NCI-H2171 (cell line): Measurements from ENCODE around the gene MCM8.

Experiments used
- DNase-seq: peaks from one replicate; lab custom pipeline; 2025; lab: John Stamatoyannopoulos, UW

The MCM8 gene

DNA sequence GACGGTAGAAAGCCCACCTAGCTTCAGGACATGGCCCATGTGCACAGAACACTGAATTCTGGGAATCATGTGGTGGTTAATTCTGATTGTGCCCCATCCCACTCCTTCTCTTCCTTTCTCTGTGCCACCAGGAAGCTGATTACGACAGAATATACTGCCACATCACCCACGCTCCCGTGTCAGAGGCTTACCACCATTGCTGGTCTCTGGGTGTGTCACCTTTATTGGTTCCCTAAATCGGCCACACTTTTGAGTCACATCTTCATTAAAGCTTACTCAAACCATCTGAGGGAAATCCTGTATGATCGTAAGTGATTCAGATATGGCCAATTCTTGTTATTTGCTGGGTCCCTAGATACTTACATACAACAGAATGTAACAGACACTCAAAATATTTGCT is 3.2 kb upstream of the MCM8 start:
- no peak for DNase-seq

DNA sequence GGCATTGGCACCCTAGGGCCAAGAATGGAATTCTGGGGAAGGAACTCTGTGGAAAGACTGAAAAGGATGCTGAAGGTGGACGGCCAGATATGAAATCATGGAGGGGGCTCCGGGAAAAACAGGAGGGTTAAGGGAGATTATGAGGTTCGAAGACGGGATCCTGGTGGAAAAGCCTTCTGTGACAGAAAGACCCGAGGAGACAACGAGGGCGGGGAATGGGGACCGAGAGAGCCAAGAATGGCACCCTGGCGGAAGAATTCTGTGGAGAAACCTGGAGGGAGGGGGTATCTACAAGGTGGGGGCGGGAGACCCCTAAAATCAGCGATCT is 545 bp upstream of the MCM8 start:
- DNase-seq: no peak

DNA sequence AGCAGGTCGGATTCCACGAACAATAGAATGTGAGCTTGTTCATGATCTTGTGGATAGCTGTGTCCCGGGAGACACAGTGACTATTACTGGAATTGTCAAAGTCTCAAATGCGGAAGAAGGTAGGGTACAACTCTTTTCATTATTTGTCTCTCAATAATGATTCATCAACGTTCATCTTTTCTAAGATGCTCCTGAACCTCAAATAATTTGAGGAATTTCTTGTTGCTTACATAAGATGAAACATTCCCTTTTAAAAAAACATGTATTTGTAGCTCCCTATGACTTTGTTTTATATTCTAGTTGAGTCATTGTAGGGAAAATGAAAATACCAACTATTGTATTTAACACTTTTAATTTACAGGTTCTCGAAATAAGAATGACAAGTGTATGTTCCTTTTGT is 17.0 kb downstream of the MCM8 start:
- no peak for DNase-seq

DNA sequence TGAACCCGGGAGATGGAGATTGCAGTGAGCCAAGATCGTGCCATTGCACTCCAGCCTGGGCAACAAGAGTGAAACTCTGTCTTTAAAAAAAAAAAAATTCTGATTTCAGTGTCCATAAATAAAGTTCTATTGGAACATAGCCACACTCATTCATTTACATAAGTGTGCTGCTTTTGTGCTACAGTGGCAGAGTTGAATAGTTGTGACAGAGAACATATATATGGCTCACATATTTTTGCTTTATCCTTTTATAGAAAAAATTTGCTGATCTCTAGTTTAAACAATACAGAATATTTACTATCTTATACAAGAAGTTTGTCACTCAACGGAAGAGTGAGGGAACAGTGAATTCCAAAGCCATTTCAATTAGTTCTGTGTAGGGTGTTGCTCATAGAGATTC is 18.0 kb downstream of the MCM8 start:
- DNase-seq: no peak

DNA sequence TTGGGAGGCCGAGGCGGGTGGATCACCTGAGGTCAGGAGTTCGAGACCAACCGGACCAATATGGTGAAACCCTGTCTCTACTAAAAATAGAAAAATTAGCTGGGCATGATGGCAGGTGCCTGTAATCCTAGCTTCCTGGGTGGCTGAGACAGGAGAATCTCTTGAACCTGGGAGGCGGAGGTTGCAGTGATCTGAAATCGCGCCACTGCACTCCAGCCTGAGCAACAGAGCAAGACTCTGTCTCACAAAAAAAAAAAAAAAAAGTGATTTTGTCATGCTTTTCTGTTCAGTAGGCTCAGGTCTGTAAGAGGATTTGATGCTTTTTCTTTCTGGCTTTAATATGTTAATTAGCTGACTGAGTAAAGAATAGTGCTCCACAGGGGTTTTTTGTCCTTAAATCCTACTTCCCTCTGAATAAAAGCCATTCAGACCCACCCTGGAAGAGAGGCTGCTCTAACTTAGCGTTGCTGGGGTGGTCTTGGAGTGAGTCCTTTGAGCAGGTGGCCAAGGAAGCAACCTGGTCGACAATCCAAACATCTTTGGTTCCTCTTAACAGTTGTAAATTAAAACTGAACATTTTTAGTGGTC is 19.0 kb downstream of the MCM8 start:
- no peak for DNase-seq

DNA sequence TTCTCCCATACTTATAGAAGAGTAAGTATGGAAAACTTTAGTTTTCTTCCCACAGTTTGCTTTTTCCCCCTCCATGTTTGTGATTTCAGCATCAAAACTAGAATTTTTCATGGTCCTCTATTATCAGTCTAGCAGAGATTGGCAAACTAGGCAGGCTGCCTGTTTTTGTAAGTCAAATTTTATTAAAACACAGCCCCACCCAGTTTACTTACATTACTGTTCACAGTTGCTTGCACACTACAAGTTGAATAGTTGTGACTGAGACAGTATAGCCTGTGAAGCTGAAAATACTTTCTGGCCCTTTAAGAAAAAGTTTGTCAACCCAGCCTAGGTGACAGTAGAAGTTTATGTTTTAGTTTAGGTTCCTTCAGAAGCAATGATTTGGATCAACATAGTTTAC is 19.5 kb downstream of the MCM8 start:
- DNase-seq: no peak

DNA sequence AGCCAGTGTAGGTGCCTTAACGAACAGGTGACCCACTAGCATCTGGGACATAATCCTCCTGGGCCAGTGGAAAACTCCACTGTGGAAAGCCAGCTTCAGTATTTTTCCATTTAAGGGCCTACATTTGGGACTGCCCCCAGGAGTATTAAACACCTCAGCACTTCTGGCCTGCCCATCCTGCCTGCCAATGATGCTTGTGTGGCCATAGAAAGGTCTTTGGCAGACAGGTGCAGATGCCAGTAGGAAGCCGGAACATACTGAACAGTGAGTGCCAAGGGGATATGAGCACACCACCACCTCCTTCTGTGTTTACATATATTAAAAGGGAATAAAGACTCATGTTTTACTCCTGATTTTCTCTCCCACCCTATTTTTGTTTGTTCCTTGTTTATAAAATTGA is 19.9 kb downstream of the MCM8 start:
- no peak for DNase-seq

DNA sequence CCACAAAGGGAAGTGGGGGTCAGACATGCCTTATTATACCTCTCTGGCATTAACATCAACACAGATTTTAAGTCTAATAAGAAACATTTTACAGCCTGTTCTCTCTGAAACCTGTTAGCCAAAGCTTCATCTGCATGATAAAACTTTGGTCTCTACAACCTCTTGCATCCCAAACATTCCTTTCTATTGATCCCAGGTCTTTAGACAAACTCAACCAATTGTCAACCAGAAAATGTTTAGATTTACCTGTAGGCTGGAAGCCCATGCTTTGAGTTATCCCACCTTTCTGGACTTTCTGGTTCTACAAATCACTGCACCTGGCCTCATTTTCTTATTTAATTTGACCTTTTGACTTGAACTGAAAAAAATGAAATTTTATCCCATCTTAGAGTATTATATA is 20.8 kb downstream of the MCM8 start:
- DNase-seq: no peak

DNA sequence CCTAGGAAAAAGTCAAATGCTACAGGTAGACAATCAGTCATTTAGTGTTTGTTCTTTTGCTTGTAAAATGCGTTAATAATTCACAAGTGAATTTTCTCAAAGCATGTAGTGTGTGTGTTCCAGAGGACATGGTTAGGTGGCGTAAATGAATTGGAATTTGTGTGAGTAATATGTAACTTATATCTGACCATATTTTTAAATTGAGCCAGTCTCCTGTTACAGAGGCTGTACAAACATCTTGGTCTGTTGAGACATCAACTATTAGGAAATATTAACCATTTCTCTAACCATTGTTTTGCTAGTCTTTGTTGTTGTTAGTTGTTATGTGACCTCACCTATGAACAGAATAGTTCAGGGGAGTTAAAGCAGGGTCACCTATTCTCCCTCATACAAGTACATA is 22.7 kb downstream of the MCM8 start:
- no peak for DNase-seq

DNA sequence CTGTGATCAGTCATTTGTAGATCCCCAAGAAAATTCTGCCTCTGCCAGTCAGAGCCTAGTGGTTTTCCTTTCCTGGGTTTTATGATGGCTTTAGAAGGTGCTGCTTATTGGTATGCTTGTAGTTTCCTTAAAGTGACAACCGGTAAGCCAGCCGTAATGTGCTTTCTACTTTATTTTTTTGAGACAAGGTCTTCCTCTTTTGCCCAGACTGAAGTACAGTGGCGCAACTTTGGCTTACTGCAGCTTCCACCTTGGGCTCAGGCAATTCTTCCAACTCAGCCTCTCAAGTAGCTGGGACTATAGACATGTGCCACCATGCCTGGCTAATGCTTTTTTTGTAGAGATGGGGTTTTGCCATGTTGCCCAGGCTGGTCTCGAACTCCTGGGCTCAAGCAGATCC is 23.5 kb downstream of the MCM8 start:
- DNase-seq: no peak

DNA sequence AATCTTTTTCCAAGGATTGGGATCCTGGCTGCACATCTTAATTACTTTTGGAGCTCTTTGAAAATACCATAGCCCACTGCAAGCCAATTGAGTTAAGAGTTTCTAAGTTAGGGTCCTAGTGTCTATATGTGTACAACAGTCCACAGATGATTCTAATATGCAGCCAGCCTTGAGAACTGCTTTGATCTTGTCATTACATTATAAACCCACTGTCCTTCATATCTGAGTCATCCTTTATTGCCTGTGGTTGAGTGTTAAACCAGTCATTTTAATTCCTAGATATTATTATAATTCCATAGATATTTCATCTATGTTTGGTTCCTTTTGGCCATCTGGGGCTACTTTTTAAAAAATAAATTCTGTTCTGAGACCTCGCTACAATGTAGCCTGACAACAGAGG is 24.1 kb downstream of the MCM8 start:
- no peak for DNase-seq

DNA sequence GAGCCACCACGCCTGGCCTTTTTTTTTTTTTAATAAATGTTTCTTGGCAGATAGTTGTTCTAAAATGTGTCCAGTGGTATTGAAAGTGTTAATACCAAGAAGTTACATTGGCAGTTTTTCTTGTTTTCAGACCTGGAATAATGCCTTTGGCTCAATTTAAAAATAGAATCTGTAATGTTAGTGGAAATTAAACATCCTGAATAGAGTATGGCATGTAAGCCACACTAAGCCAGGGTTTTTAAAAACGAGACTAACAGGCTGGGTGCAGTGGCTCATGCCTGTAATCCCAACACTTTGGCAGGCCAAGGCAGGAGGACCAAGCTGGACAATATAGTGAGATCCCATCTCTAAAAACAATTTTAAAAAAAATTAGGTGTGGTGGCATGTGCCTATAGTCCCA is 25.3 kb downstream of the MCM8 start:
- no peak for DNase-seq

DNA sequence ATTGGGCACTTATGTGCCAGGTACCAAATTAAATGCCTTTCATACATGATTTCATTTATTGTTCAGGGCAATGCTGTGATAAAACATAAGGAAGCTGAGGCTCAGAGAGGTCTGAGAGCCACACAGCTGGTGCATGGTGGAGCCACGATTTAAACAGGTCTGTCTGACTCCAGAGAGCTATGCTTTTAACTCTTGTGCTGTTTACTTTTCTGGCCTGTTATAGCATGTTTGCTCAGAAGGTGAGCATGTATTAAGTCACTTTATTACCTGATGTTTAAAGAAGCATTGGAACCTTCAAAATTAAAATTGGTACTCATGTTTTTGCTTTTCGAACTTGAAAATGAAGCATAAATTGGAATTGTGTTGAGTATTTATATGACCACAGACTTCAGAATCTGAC is 26.8 kb downstream of the MCM8 start:
- no peak for DNase-seq

DNA sequence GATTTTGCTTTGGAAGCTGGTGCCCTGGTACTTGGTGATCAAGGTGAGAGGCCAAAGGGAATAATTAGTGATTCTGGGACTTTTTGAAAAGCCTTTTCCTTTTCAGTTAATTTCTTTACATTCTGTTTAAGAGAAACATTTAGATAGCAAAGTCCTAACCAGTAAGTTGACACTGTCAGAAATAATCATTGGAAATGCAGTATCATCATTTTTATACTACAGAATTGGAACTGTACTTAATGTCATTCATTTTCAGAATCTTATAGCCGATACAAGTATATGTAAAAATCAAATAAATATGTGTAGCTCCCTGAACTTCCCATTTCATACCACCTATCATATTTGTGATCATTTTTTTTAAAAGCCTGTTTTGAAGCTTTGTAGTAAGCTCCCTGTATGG is 27.5 kb downstream of the MCM8 start:
- no peak for DNase-seq

DNA sequence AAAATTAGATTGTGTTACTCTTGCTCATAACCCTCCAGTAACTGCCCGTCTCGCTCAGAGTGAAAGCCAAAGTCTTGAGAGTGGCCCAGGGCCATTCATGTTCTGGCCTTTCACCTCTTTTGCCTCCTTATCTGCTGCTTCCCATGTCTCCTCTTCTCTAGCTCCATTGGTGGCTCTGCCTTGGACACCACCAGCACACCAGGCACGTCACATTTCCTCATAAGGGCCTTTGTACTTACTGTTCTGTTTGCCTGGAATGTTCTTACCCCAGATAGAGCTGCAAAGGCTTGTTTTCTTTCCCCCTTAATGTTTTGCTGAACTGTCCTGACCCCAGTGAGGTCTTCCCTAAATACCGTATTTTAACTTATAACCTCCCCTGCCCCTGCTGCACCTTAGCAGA is 29.3 kb downstream of the MCM8 start:
- no peak for DNase-seq

DNA sequence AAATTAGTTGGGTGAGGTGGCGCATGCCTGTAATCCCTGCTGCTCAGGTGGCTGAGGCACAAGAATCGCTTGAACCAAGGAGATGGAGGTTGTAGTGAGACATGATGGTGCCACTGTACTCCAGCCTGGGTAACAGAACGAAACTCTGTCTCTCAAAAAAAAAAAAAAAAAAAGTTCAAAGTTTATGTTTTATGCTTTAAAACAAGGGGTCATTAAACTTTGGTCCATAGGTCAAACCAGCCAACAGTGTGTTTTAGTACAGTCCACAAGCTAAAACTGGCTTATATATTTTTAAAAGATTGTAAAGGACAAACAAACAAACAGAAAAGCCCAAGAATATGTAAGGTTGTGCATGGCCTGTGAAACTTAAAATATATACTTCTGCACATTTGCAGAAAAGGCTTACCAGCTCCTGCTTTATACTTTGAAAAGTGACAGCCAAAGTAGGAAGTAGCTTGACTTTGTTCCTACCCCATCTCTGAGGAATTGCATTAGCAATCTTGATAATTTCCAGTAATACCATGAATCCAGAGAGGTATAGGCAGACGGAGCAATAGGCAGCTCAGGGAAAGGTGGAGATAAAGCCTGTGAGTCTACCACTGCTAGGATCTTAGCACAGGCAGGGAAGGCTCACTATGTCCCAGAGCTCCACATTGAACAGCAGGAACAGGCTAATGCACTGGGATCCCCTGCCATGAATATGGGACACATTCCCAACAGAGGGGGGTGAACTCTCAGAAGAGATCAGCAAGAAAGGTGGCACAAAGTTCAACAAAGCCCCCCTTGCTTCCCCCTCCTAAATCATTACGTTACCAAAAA is 30.5 kb downstream of the MCM8 start:
- no peak for DNase-seq

DNA sequence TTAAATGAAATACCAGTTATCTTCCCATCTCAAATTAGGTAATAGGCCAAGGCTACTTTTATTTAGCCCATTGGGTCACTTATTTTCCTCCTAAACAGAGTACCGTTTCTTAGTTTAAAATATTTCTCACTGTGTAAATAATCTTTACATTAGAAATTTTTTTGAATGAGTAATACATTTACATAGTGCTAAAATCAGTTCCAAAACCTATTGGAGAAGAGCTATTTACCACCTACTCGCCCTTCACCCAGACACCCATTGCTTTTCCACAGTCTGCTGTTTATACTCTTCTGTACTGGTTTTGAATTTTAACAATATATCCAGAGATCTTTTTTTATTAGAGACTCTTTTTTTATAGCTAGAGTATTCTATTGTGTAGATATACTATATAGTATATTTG is 36.9 kb downstream of the MCM8 start:
- DNase-seq: no peak

DNA sequence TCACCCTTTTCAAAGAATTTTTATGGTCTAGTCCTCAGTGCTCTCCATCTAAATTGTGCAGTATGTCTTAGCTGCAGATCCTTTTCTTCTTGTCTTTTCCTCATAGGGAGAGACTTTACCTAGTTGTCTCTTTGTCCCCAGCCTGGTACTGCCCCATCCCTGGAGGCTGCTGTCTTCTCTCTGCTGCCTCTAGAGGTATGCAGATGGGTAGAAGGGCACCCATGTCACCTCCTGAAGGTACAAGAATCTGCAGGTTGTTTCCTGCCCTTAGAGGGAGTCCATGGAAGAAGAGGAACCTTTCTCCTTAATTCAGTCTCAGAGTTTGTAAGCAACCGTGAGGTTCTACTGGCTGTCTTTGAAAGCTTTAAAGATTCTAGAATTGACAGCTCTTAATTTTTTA is 39.1 kb downstream of the MCM8 start:
- DNase-seq: no peak

DNA sequence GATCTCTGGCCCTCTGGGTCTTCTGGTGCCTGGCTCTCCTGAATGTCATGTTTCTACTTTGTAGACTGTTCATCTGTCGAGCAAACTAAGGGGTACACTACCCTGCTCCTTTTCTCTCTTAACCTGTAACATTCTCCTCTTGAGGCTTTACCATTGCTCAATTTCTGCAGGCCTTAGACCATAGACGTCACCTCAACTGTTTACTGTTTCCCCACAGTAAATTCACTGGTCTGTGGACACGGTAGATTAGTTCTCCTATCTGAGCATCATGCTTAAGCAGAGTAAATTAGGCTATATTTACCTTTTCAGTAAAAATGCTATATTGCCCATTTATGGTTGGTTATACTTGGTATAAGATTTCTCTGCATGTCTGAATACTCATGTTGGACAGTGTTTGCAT is 40.5 kb downstream of the MCM8 start:
- no peak for DNase-seq

DNA sequence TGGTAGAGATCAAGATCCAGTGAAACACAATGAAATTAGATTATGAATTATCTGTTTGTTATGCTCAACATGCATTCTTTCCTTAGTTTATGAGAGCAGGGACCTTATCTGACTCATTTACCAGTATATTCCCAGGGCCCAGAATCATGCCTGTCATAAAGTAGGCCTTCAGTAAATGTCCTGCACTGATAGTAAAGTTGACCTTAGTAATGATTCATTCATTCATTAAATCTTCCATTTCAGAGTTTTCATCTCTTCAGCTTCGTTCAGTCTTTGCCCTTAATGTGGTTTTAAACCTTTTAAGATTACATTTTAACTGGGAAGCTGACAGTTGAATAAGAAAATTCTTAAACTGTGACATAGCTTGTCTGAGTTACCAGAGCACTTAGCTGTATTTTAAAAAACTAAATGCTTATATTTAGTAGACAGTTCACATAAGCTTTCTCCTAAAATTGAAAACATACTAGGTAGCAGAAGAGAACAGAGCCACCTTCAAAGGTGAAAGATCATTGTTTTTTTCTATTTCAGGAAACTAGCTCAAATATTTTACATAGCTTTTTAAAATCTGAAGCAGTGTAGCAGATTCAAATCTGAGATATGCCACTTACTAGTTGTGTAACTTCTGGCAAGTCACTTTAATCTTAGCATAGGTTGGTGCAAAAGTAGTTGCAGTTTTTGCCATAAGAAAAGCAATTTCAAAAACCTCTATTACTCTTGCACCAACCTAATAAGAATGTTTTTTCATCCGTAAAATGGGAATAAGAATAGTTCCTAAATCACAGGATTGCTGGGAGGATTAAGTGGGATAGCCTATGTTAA is 41.4 kb downstream of the MCM8 start:
- DNase-seq: no peak

DNA sequence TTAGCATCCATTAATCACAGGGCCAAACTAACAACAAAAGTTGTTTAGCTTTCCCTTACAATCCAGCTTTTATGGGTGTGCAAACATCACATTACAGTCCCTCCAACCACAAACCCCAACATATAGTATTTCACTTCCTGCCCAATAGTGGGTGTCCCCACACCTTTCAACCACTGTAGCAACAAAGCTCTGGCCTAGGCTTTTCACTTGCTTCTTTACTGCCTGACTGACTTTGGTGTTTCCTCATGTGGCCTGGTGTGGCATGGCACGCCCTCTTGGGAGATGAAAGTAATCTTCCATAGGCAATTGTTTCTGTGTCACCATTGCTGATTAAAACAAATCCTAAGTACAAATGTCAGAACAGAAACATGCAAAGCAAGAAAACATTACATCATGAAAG is 46.3 kb downstream of the MCM8 start:
- DNase-seq: no peak

DNA sequence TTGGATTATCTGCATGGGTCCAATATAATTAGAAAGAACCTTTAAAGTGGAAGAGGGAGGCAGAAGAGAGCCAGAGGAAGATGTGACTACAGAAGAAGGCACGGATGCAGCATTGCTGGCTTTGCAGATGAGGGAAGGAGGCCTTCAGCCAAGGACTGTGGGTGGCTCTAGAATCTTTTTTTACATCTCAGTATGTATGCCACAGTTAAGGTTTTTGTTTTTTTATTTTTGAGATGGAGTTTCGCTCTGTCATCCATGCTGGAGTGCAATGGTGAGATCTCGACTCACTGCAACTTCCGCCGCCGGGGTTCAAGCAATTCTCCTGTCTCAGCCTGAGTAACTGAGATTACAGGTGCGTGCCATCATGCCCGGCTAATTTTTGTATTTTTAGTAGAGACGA is 49.3 kb downstream of the MCM8 start:
- no peak for DNase-seq

DNA sequence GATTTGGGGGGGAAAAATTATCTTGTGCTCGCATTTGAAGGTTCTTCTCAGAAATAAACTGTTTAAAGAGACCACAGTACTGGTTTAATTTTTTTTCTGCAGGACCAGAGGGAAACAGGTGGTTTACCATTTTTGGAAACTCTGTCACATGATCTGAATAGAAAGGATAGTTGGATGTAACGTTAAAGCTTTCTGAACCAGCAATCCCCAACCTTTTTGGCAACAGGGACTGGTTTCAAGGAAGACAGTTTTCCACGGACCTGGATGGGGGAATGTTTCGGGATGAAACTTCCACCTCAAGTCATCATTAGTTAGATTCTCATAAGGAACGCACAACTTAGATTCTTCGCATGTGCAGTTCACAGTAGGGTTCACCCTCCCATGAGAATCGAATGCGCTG is 50.4 kb downstream of the MCM8 start:
- no peak for DNase-seq

DNA sequence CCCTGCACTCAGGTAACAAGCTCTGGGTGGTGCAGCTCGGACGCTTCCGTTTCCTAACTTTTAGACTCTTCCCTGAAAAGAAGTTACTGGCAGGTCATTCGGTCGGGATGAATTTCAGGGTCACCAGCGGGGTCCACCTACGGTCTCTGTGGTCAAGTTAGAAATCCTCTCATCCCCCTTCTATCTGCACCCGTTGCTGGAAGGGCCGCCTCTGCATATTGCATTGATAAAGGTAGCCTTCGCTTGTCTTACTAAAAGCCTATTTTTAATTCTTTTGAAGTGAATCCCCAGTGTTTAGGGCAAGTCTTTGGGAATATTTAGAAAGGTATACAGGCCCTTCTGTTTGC is 56.1 kb downstream of the MCM8 start:
- no peak for DNase-seq
